OCI-LY3 (cell line): ENCODE results near the gene CLEC17A.

Experiments used
- H2AFZ ChIP-seq: fragments of 200-600, 300-600 bp; shearing (Covaris generic); 2 replicates; pipeline ENCODE4 v1.6.0; 2014; ENCODE audit warnings: antibody characterized with exemption, low read depth, low read length
- H3K27ac ChIP-seq: fragments of 200-600, 300-600 bp; sonication (generic); 2 replicates; pipeline ENCODE4 v1.5.1; 2014; ENCODE audit warnings: mild to moderate bottlenecking, low read length, moderate library complexity, mixed read lengths
- H3K27me3 ChIP-seq: fragments of 200-600, 300-600 bp; sonication (generic); 2 replicates; pipeline ENCODE4 v1.6.1; 2014; ENCODE audit warnings: low read depth, low read length, mixed read lengths
- H3K36me3 ChIP-seq: fragments of 200-600, 300-600 bp; sonication (generic); replicated peaks from 2 replicates; pipeline ENCODE3; 2014; ENCODE audit warnings: low read depth, low read length, mixed read lengths
- H3K4me1 ChIP-seq: fragments of 300-600, 200-600 bp; sonication (generic); 2 replicates; pipeline ENCODE4 v1.6.1; 2014; ENCODE audit warnings: low read length, mixed read lengths
- H3K4me2 ChIP-seq: fragments of 200-600, 300-600 bp; sonication (generic); 2 replicates; pipeline ENCODE4 v1.6.1; 2014; ENCODE audit warnings: low read length, mixed read lengths
- H3K4me3 ChIP-seq: fragments of 300-600, 200-600 bp; sonication (generic); 2 replicates; pipeline ENCODE4 v1.5.1; 2014; ENCODE audit warnings: antibody characterized with exemption, mild to moderate bottlenecking, low read length, moderate library complexity
- H3K79me2 ChIP-seq: fragments of 300-600, 200-600 bp; shearing (Covaris generic); 2 replicates; pipeline ENCODE4 v1.6.1; 2014; ENCODE audit warnings: mild to moderate bottlenecking, low read length, mixed read lengths
- H3K9ac ChIP-seq: fragments of 300-600, 200-600 bp; shearing (Covaris generic); 2 replicates; pipeline ENCODE4 v1.6.0; 2014; ENCODE audit warnings: mild to moderate bottlenecking, low read length, moderate library complexity
- H3K9me3 ChIP-seq: fragments of 200-600, 300-600 bp; shearing (Covaris generic); 2 replicates; pipeline ENCODE4 v1.6.1; 2014; ENCODE audit warnings: low read length, mixed read lengths; ENCODE audit not compliant: insufficient read depth
- H4K20me1 ChIP-seq: fragments of 200-600, 300-600 bp; sonication (generic); 2 replicates; pipeline ENCODE4 v1.6.1; 2016; ENCODE audit warnings: low read length, mixed read lengths; ENCODE audit not compliant: insufficient read depth
- EZH2phosphoT487 ChIP-seq: fragments of 200-600 bp; shearing (Covaris generic); IDR thresholded peaks from 2 replicates; pipeline ENCODE4 v1.6.1; 2018; ENCODE audit warnings: antibody characterized with exemption, mixed run types, low read depth
- TF ChIP-seq, protein P1 (sequence below): fragments of 200-600, 300-600 bp; sonication (generic); IDR thresholded peaks from 2 replicates; pipeline ENCODE4 v1.5.1; 2014; ENCODE audit warnings: antibody characterized with exemption, low read length, low read depth

Gene CLEC17A

DNA sequence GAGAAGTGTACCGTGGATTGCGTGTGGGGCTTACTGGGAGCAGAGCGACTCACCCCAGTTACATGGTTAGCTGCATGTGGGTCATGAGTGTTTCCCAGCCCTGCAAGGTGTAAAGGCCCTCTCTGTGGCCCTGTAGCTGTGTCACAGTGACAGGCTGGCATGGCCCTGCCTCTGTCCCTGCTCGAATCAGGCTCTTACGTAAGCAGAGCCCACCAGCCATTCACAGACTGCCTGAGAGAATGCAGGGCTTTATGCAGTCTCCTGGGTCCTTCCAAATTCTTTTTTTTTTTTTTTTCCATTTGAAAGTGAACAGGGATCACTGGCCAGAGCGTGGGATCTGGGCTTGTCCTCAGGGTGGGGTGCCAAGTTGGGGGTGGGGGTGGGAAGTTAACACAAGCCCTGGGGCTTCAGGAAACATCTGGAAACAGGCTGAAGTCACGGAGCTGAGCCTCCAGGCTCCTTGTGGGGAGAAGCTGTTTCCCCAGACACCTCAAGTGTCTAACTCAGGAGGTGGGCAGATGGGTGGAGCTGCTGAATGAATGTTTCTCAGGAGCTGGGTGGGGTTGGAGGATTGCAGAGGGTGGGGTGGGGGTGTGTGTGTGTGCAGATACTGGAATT, 40.1 kb upstream of the CLEC17A start:
- TF ChIP-seq, protein P1, sequence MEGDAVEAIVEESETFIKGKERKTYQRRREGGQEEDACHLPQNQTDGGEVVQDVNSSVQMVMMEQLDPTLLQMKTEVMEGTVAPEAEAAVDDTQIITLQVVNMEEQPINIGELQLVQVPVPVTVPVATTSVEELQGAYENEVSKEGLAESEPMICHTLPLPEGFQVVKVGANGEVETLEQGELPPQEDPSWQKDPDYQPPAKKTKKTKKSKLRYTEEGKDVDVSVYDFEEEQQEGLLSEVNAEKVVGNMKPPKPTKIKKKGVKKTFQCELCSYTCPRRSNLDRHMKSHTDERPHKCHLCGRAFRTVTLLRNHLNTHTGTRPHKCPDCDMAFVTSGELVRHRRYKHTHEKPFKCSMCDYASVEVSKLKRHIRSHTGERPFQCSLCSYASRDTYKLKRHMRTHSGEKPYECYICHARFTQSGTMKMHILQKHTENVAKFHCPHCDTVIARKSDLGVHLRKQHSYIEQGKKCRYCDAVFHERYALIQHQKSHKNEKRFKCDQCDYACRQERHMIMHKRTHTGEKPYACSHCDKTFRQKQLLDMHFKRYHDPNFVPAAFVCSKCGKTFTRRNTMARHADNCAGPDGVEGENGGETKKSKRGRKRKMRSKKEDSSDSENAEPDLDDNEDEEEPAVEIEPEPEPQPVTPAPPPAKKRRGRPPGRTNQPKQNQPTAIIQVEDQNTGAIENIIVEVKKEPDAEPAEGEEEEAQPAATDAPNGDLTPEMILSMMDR = no peak
- no peak for TF ChIP-seq EZH2phosphoT487
- H3K27ac ChIP-seq = no peak overlapping the region
- H3K4me3 ChIP-seq = no peak overlapping the region
- peaks cover 16% of the 10 kb centered on the region for H3K36me3 ChIP-seq
- H4K20me1 ChIP-seq = peaks cover 42% of the 10 kb centered on the region
- H3K79me2 ChIP-seq = peaks cover 73% of the 10 kb centered on the region
- H3K9ac ChIP-seq = no peak overlapping the region
- H3K4me1 ChIP-seq = peaks cover 11% of the 10 kb centered on the region
- H3K27me3 ChIP-seq = no peaks in the 10 kb centered on the region
- no peaks in the 10 kb centered on the region for H3K9me3 ChIP-seq
- H3K4me2 ChIP-seq = no peak overlapping the region
- H2AFZ ChIP-seq = no peak overlapping the region

GRCh38 chr19:14544047-14544446, 38.8 kb upstream of the CLEC17A start:
- Histone ChIP-seq H3K9ac (no peak overlapping the region), H3K4me1 (peaks cover 11% of the 10 kb centered on the region), H3K36me3 (peaks cover 22% of the 10 kb centered on the region), H3K27me3 (no peaks in the 10 kb centered on the region), H3K27ac (no peak overlapping the region), H3K4me2 (no peak overlapping the region), H2AFZ (no peak overlapping the region), H3K9me3 (no peaks in the 10 kb centered on the region), H3K79me2 (peaks cover 73% of the 10 kb centered on the region), H4K20me1 (peaks cover 40% of the 10 kb centered on the region), H3K4me3 (no peak overlapping the region)
- TF ChIP-seq, protein P1 = no peak
- no peak for TF ChIP-seq EZH2phosphoT487

DNA sequence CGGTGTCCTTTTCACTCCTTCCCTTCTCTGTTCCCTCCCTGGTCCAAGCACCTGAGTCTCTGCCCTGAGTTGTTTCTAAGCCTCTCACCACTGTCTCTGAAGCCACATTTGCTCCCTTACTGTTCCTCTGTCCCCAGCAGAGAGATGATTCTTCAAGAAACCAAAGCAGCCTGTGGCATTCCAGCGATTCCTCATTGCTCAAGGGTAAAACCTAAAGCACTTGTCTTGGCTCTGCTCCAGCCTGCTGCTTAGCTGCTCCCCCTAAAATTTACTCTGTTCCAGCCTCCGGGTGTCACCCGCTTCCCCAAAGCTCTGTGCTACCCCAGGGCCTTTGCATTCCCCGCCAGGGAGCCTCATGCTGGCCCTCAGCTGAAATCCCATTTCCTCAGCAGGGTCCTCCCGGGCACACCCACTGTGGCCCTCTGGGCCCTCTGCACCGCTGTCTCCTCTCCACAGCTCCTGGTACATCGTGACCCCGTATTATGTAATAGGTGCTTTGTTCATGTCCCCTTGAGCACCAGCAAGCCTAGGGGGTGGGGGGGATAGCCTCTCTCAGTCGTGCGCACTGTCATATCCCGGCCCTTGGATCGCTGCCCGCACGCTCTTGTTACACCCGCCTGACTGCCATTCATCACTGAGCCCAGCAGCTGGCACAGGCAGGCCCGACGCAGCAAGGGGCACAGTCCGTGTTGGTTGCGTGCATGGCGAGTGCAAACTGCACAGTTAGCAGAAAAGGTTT, 37.7 kb upstream of the CLEC17A start:
- peaks cover 19% of the 10 kb centered on the region for H3K36me3 ChIP-seq
- no peaks in the 10 kb centered on the region for H3K9me3 ChIP-seq
- H4K20me1 ChIP-seq = peaks cover 40% of the 10 kb centered on the region
- H3K4me3 ChIP-seq = no peak overlapping the region
- H3K9ac ChIP-seq = no peak overlapping the region
- H3K4me1 ChIP-seq = peaks cover 11% of the 10 kb centered on the region
- H3K27ac ChIP-seq = no peak overlapping the region
- H2AFZ ChIP-seq = no peak overlapping the region
- no peak for TF ChIP-seq EZH2phosphoT487
- TF ChIP-seq, protein P1 = no peak
- peaks cover 66% of the 10 kb centered on the region for H3K79me2 ChIP-seq
- no peaks in the 10 kb centered on the region for H3K27me3 ChIP-seq
- no peak overlapping the region for H3K4me2 ChIP-seq

DNA sequence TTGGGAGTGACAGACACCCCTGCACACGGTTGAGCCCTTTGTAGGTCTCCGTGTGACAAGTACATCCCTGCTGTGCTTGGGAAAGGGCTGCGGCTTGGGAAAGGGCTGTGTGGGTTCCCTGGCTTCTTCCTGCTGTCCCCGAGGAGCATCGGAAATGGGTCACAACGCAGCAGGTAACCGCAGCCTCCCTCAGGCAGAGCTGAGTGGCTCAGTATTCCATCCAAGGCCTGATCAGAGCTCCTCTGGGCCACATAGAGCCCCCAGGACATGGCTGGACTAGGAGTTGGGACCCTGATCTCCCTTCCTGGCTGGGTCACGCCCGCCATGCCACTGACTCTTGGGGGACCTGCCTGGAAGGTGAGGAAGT, 37.2 kb upstream of the CLEC17A start:
- no peak for TF ChIP-seq EZH2phosphoT487
- TF ChIP-seq, protein P1 = no peak
- Histone ChIP-seq H3K9ac (no peak overlapping the region), H3K9me3 (no peaks in the 10 kb centered on the region), H3K4me3 (no peak overlapping the region), H3K27ac (no peak overlapping the region), H3K79me2 (peaks cover 64% of the 10 kb centered on the region), H3K4me2 (no peak overlapping the region), H3K4me1 (peaks cover 6% of the 10 kb centered on the region), H4K20me1 (peaks cover 44% of the 10 kb centered on the region), H2AFZ (no peak overlapping the region), H3K36me3 (peaks cover 19% of the 10 kb centered on the region), H3K27me3 (no peaks in the 10 kb centered on the region)
